Measurements from ENCODE around the gene TLL2. TPM values are rescaled to one million over a fixed set of nuclear protein-coding genes. Genes with fewer than 3 reads are reported as not detected.

The TLL2 gene
- total and polyA plus RNA-seq, 2 donors (not counting 3 experiments of a cell fraction or from before 2014, with no cell fraction given): 0.03 to 0.20 TPM

- no peak overlapping the region for H3K27ac ChIP-seq (ENCODE audit: insufficient read depth, low read depth, low read length)
- dilution Hi-C loops (cut with MboI; ENCODE audit: extremely low pct_ligation_motif_present, low sequenced_read_pairs) (no loop called here), intact Hi-C loops (cut with micrococcal nuclease) (no loop called here)
- DNase-seq (ENCODE audit: low read depth, low spot score): no peak
- H3K79me2 ChIP-seq (ENCODE audit: control insufficient read depth, insufficient read depth, low read length): no peaks in the 10 kb centered on the region
- H3K27me3 ChIP-seq (ENCODE audit: control insufficient read depth in 2 of 2, insufficient read depth in 2 of 2, low read length in 2 of 2): peaks cover 0 to 3% of the 10 kb centered on the region in 2 experiments
- no peaks in the 10 kb centered on the region for H3K4me1 ChIP-seq (ENCODE audit: control insufficient read depth, extremely low read depth, insufficient read depth, low read length)
- BruUV-seq (replicated peaks): no TSS peak
- H3K36me3 ChIP-seq (ENCODE audit: control insufficient read depth in 2 of 2, extremely low read depth in 1 of 2, insufficient read depth in 2 of 2, low read length in 2 of 2): no peaks in the 10 kb centered on the region
- no peak overlapping the region for H3K4me2 ChIP-seq (ENCODE audit: insufficient read depth, low read length)
- H4K20me1 ChIP-seq (replicated peaks; ENCODE audit: control insufficient read depth, extremely low read depth, insufficient read depth, low read length): no peaks in the 10 kb centered on the region
- H3K9ac ChIP-seq (replicated peaks; ENCODE audit: extremely low read depth, insufficient read depth, low read length): no peak overlapping the region
- ChIA-PET POLR2A (no interaction called here), CTCF (no interaction called here)
- H2AFZ ChIP-seq (ENCODE audit: low read depth, low read length): no peak overlapping the region
- H3K9me1 ChIP-seq (replicated peaks; ENCODE audit: control insufficient read depth, extremely low read depth, insufficient read depth, low read length): no peaks in the 10 kb centered on the region
- FAIRE-seq: no peak
- no peak overlapping the region for H3K4me3 ChIP-seq (replicated peaks in 1 of 3; ENCODE audit: insufficient read depth in 1 of 3, low read depth in 1 of 3, low read length in 3 of 3)
- H3K9me3 ChIP-seq (replicated peaks; ENCODE audit: control insufficient read depth, insufficient read depth, low read length): no peaks in the 10 kb centered on the region
- TF ChIP-seq JUN (IDR thresholded peaks at IDR 0.05; ENCODE audit: borderline replicate concordance, insufficient read depth, insufficient read length, low read depth) (no peak), EZH2 (IDR thresholded peaks at IDR 0.05; ENCODE audit: borderline replicate concordance, low read depth, low read length, severe bottlenecking) (no peak), CTCF (IDR thresholded peaks at IDR 0.05; ENCODE audit: extremely low read depth in 1 of 2, insufficient read depth in 1 of 2, low read depth in 1 of 2, low read length in 2 of 2) (no peak), POLR2AphosphoS5 (IDR thresholded peaks at IDR 0.05; ENCODE audit: insufficient read depth, low read depth, low read length) (no peak), MYC (IDR thresholded peaks at IDR 0.05; ENCODE audit: low read depth, low read length) (no peak), MAX (IDR thresholded peaks at IDR 0.05; ENCODE audit: insufficient read depth, insufficient read length) (no peak), POLR2A (IDR thresholded peaks at IDR 0.05; ENCODE audit: low read depth, low read length) (no peak), GATA2 (IDR thresholded peaks at IDR 0.05; ENCODE audit: insufficient read depth, insufficient read length, low read depth, low read length) (no peak), FOS (IDR thresholded peaks at IDR 0.05; ENCODE audit: borderline replicate concordance, insufficient read depth, low read length) (no peak)
Measured at GRCh38 chr10:96478355-96478754, 35.4 kb downstream of the TLL2 start.
